H1 (cell line): Measurements from ENCODE around the gene RO60. TPM values are rescaled to one million over a fixed set of nuclear protein-coding genes. Genes with fewer than 3 reads are reported as not detected.

Experiments used
- CHD7 ChIP-seq: fragments of 300-600 bp; sonication (generic); IDR thresholded peaks from 2 replicates; pipeline ENCODE4 v1.7.1; 2012; ENCODE audit warnings: low read length, moderate library complexity, mild to moderate bottlenecking, inconsistent platforms; ENCODE audit not compliant: insufficient replicate concordance
- EZH2 ChIP-seq: fragments of 200-600 bp; sonication (generic); IDR thresholded peaks from 2 replicates; pipeline ENCODE4 v1.7.1; 2012; ENCODE audit warnings: low read depth, mild to moderate bottlenecking, moderate library complexity, low read length, inconsistent platforms; ENCODE audit not compliant: severe bottlenecking
- HDAC2 ChIP-seq, 2 experiments: fragments of 300-600 bp in 1 of 2; sonication (generic) in 1 of 2; IDR thresholded peaks; 2 replicates each; pipeline ENCODE4 v1.6.1; 2011 to 2012; ENCODE audit warnings: low read depth in 2 of 2, low read length in 2 of 2, mild to moderate bottlenecking in 2 of 2, moderate library complexity in 2 of 2, borderline replicate concordance in 1 of 2, inconsistent platforms in 1 of 2
- KDM1A ChIP-seq: fragments of 200-600, 300-600 bp; sonication (generic); IDR thresholded peaks from 2 replicates; pipeline ENCODE4 v1.7.1; 2016; ENCODE audit warnings: mild to moderate bottlenecking, low read length, borderline replicate concordance
- MAFK ChIP-seq: IDR thresholded peaks from 2 replicates; pipeline ENCODE4 v1.6.1; 2012; ENCODE audit warnings: low read depth, mild to moderate bottlenecking, improper control_type of control experiment, low read length
- NANOG ChIP-seq: IDR thresholded peaks from 2 replicates; pipeline ENCODE4 v1.6.1; 2011; ENCODE audit warnings: low read length, low read depth, mild to moderate bottlenecking, inconsistent platforms; ENCODE audit not compliant: insufficient read depth, poor library complexity, severe bottlenecking
- POLR2A ChIP-seq, 2 experiments: IDR thresholded peaks; 1 replicate in 1 of 2; 2 replicates in 1 of 2; pipeline ENCODE4 v1.6.1; 2011; ENCODE audit warnings: low read depth in 2 of 2, low read length in 2 of 2, mild to moderate bottlenecking in 2 of 2; ENCODE audit errors: control extremely low read depth in 1 of 2
- SIRT6 ChIP-seq: IDR thresholded peaks from one replicate; pipeline ENCODE4 v1.7.1; 2012; ENCODE audit warnings: low read length, inconsistent platforms
- SUZ12 ChIP-seq: fragments of 200-600 bp; sonication (generic); IDR thresholded peaks from 2 replicates; pipeline ENCODE4 v1.6.1; 2012; ENCODE audit warnings: mild to moderate bottlenecking, inconsistent platforms, low read length, moderate library complexity, mixed read lengths
- TCF12 ChIP-seq: IDR thresholded peaks from 2 replicates; pipeline ENCODE4 v1.6.1; 2011; ENCODE audit warnings: low read depth, mild to moderate bottlenecking, low read length
- polyA plus RNA-seq, 7 experiments: library from polyadenylated mRNA; depleted of rRNA in 3 of 7; stranded (reverse) in 5 of 7; unstranded in 2 of 7; fragments of >200 nt in 5 of 7; fragments of 200-250 nt in 2 of 7; gene quantifications; 1 replicate in 5 of 7; 2 replicates in 1 of 7; 4 replicates in 1 of 7; pipeline versions ENCODE4 v1.2.1 to v1.2.3, GENCODE V29; 2011 to 2013; ENCODE audit warnings: missing spikeins in 2 of 7, mixed read lengths in 2 of 7
- total RNA-seq: library from RNA; stranded (reverse); fragmentation: NEBNext Ultra II Directional; extraction: Animal tissue kit (Norgen Biotek cat#: 25700); gene quantifications from 2 replicates; pipeline ENCODE4 v1.2.1, GENCODE V29; 2021
- TF ChIP-seq, protein P1 (sequence below): IDR thresholded peaks from 2 replicates; pipeline ENCODE4 v1.6.1; 2012; ENCODE audit warnings: inconsistent platforms

Gene RO60
- total and polyA plus RNA-seq, 2 of the 8 experiments (the other 6 are each of a cell fraction or from before 2014, with no cell fraction given), result 13.6 to 103 TPM

DNA sequence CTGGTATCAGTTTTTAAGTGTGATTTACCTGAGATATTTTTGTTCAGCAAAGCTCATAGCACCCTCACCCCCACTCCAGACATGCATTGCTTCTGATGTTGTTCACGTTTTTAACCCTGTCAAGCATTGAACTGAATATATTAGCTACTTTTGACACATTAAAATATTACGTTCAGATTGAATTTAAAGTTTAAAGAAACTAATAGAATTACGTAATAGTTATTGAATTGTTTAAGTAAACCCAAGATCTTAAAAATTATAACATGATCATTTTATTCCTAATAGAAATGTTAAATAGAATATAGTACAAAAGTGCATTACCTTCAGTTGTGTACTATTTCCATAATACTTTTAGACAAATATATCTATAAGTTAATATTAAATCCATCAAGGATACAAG is 26.9 kb downstream of the RO60 start (continued):
- TF ChIP-seq CHD7 (no peak), SIRT6 (no peak), HDAC2 (IDR thresholded peaks at IDR 0.05; ENCODE audit: borderline replicate concordance in 1 of 2, low read depth in 2 of 2, low read length in 2 of 2) (no peak), NANOG (no peak), MAFK (no peak), EZH2 (no peak), KDM1A (no peak), POLR2A (IDR thresholded peaks at IDR 0.05; ENCODE audit: control extremely low read depth in 1 of 2, low read depth in 2 of 2, low read length in 2 of 2) (no peak), TCF12 (no peak), SUZ12 (no peak)
- TF ChIP-seq, protein P1, sequence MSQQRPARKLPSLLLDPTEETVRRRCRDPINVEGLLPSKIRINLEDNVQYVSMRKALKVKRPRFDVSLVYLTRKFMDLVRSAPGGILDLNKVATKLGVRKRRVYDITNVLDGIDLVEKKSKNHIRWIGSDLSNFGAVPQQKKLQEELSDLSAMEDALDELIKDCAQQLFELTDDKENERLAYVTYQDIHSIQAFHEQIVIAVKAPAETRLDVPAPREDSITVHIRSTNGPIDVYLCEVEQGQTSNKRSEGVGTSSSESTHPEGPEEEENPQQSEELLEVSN, result no peak
